COLO829 (cell line): Measurements from ENCODE around the gene ADAMTS4.
A peak's percentile ranks its signal among the peaks of the same experiment; 100 is the strongest.

Experiments
- DNase-seq: peaks from one replicate; pipeline ENCODE4 v3.0.0; 2012; ENCODE audit warnings: low spot score

ADAMTS4 gene

DNA sequence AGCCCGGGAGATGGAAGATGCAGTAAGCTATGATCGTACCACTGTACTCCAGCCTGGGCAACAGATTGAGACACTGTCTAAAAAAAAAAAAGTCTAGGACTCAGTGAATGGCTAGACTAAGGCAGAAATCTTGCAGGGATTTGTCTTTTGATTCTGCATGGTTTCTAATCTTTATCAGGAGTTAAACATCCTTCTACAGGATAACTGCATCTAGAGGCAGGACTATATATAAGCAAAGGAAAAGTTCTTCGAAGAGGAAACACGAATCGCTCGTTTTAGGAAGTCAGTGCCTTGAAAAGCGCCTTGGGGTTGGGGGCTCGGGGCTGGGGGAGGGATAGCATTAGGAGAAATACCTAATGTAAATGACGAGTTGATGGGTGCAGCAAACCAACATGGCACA, 45.7 kb downstream of the ADAMTS4 start:
- no peak for DNase-seq

DNA sequence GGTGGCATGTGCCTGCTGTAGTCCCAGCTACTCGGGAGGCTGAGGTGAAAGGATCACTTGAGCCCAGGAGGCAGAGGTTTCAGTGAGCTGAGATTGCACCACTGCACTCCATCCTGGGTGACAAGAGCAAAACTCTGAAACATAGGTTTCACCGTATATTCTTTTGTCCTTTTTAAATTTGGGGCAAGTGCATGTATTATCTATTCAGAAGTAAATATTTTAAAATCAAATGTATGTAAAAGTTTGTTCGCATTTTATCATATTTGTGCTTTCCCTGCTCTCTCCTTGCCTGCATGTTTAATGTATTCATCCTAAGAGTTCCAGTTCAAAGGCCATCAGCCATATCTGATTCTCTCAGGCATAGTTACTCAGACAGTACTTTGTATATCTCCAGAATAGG, 53.0 kb downstream of the ADAMTS4 start:
- DNase-seq: no peak

DNA sequence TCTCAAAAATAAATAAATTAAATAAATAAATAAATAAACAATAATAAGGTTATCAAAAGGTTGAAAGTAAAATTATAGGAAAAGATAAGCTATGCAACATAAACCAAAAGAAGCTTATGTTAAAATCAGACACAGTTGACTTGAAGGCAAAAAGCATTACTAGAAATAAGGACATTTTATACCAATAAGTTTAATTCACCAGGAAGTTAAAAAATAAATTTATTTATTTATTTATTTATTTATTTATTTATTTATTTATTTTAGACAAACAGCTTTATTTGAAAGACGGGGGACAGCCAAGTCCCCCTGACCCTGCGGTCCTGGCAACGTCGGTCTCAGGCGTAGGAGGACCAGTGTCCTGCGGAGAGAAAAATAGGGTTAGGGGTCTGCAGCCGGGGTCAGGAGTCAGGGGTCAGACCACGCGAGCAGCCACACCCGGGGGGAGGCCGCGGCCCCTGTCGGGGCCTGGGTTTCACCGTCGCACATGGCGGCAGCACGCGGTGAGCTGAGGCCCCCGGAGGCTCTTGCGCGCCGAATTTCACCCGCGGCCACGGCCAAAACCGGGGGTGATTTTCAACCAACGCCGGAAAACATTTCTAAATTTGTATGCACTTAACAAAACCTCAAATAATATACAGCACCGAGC, 58.0 kb downstream of the ADAMTS4 start:
- DNase-seq: no peak

DNA sequence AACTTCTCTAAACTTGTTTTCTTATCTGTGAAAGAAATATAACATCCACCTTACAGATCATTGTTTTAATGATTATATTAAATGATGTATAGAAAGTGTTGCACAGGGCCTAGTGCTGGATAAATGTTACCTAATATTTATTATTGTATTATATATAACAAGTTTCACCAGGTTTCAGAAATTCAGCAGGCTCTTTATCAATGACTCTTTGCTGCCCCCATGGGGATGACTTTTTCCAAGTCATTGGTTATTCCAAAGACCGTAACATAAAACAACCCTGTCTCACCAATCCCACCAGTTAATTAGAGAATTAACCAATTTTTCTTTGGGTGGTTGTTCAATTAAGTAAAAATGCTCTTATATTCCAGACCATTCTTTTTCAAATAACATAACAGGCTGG, 59.1 kb downstream of the ADAMTS4 start:
- peak; percentile 59 for DNase-seq

DNA sequence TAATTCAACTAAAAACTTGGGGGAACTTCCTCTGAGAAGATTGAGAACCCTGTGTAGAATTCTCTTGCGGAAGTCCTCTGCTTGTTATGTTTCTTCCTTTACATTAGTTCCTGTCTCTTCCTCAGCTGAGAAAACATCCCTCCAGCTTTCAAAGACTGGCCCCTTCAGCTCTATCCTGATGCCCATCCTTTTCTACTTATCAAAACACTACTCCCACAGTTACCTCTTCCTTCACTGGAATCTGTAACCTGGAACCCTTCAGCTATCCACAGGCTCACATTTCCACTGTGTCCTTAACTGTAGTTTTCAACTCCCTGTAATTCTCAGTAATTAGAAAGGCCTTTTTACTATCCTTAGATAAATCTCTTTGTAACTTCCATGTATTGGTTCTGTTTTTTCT, 60.4 kb downstream of the ADAMTS4 start:
- DNase-seq: no peak

DNA sequence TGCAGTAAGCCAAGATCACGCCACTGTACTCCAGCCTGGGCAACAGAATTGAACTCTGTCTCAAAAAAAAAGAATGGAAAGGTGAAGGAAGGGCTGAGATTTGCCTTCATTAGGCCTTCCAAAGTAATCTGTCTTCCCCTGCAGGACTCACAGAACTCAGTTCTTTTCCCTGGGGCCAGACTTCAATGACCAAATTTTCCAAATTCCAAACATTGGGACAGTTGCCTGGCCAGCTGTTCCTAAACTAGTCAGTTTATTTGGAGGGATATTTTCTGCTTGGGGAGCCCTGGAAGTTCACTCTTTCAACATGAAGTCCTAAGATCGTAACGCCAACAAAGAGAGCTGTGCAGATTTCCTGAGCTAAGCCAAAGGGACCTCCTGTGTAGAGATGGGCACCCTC, 61.0 kb downstream of the ADAMTS4 start:
- DNase-seq: no peak
